ENCODE measurements around the gene SEMA3B.
"Not testable (repeated sequence)": the region's sequence is repeated elsewhere in the genome, so short reads cannot be mapped to it uniquely, and the experiment has no call there.

DNA sequence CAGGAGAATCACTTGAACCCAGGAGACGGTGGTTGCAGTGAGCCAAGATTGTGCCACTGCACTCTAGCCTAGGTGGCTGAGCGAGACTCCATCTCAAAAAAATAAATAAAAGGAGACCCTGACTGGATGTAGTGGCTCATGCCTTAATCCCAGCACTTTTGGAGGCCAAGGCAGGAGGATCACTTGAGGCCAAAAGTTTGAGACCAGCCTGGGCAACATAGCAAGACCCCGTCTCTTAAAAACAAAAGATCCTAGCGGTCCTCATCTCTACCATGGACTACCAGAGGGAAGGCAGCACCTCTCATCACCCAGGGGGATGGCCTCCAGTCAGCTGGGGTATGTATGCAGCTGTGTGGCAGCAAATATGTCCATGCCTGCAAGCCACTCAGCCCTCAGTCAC, 6.7 kb upstream of the SEMA3B start:
- TF ChIP-seq, protein P1, sequence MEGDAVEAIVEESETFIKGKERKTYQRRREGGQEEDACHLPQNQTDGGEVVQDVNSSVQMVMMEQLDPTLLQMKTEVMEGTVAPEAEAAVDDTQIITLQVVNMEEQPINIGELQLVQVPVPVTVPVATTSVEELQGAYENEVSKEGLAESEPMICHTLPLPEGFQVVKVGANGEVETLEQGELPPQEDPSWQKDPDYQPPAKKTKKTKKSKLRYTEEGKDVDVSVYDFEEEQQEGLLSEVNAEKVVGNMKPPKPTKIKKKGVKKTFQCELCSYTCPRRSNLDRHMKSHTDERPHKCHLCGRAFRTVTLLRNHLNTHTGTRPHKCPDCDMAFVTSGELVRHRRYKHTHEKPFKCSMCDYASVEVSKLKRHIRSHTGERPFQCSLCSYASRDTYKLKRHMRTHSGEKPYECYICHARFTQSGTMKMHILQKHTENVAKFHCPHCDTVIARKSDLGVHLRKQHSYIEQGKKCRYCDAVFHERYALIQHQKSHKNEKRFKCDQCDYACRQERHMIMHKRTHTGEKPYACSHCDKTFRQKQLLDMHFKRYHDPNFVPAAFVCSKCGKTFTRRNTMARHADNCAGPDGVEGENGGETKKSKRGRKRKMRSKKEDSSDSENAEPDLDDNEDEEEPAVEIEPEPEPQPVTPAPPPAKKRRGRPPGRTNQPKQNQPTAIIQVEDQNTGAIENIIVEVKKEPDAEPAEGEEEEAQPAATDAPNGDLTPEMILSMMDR (IDR thresholded peaks at IDR 0.05) = not testable (repeated sequence)
- TF ChIP-seq POLR2A (IDR thresholded peaks at IDR 0.05) = not testable (repeated sequence)
